Body of pancreas (tissue), 4 donors: Measurements from ENCODE around the gene SLC38A3. TPM values are rescaled to one million over a fixed set of nuclear protein-coding genes. Genes with fewer than 3 reads are reported as not detected.

Experiments used
- ATAC-seq: fragments of 150-250 bp; one replicate; pipeline ENCODE4 v1.9.1; 2016
- DNase-seq, 4 donors: peaks; one replicate each; pipeline ENCODE4 v3.0.0-alpha.2; 2019
- H3K27ac ChIP-seq, 4 donors: fragments of 200-600 bp; sonication (generic); 1 replicate in 3 of 4; 2 replicates in 1 of 4; pipeline versions ENCODE4 v1.5.1 to v1.6.1; 2016 to 2019; ENCODE audit warnings: mild to moderate bottlenecking in 1 of 4, mixed read lengths in 1 of 4, moderate library complexity in 1 of 4
- H3K27me3 ChIP-seq, 2 donors: fragments of 200-600 bp; sonication (generic); one replicate each; pipeline ENCODE4 v1.6.0; 2016; ENCODE audit warnings: mild to moderate bottlenecking in 1 of 2
- H3K36me3 ChIP-seq, 2 donors: fragments of 200-600 bp; sonication (generic); replicated peaks in 1 of 2; 2 replicates each; pipeline ENCODE4 v1.5.1; 2016; ENCODE audit warnings: low read depth in 2 of 2; ENCODE audit not compliant: insufficient read depth in 1 of 2
- H3K4me1 ChIP-seq: fragments of 200-600 bp; sonication (generic); one replicate; pipeline ENCODE4 v1.6.0; 2016
- H3K4me3 ChIP-seq, 2 donors: fragments of 200-600 bp; sonication (generic); 1 replicate in 1 of 2; 2 replicates in 1 of 2; pipeline ENCODE4 v1.5.1; 2016 to 2019
- H3K9me3 ChIP-seq, 3 donors: fragments of 200-600 bp; sonication (generic); 1 replicate in 2 of 3; 2 replicates in 1 of 3; pipeline ENCODE4 v1.5.1; 2016
- CTCF ChIP-seq, 7 experiments: fragments of 450-650 bp in 4 of 7; fragments of 200-600 bp in 3 of 7; sonication (generic) in 3 of 7; IDR thresholded peaks; one replicate each; pipeline ENCODE4 v1.5.1; 2016 to 2019; ENCODE audit warnings: antibody characterized with exemption in 7 of 7
- POLR2A ChIP-seq, 3 donors: fragments of 450-650 bp; IDR thresholded peaks; one replicate each; pipeline ENCODE4 v1.6.1; 2016; ENCODE audit warnings: antibody characterized with exemption in 3 of 3, mild to moderate bottlenecking in 2 of 3
- WGBS, 2 donors: methylation state at CpG; one replicate each; pipeline ENCODE4 v1.1.5; 2017; 5-methylcytosine and 5-hydroxymethylcytosine counted together
- intact Hi-C: fragments of 100-400 bp; cut with DNase I; formaldehyde crosslinking; loops from one replicate; pipeline ENCODE4 v1.15.1; 2023
- total RNA-seq, 2 donors: library from RNA; depleted of rRNA; stranded (reverse); fragments of >200 nt; gene quantifications; one replicate each; pipeline ENCODE4 v1.1.0, GENCODE V29; 2016

The SLC38A3 gene
- total RNA-seq, 2 donors from 2014 or later, result 4.6 to 48.0 TPM

- Histone ChIP-seq H3K36me3 (peaks cover 4 to 16% of the 10 kb centered on the region in 2 donors), H3K4me3 (no peak overlapping the region), H3K27ac (peak overlapping the region in 3 of 4 donors; percentile 17 to 68 (median 60)), H3K4me1 (peaks cover 14% of the 10 kb centered on the region), H3K27me3 (no peaks in the 10 kb centered on the region), H3K9me3 (no peaks in the 10 kb centered on the region)
- ATAC-seq (no peak), DNase-seq (peak in 1 of 4 donors; percentile 71)
- WGBS, 2 donors, result 80 to 84% methylated on average over 8 of the region's 8 CpGs
- TF ChIP-seq CTCF (IDR thresholded peaks at IDR 0.05) (no peak), POLR2A (IDR thresholded peaks at IDR 0.05) (no peak)
- intact Hi-C loops, result no loop called here
Measured at GRCh38 chr3:50254577-50255250, 49.6 kb downstream of the SLC38A3 start.

- DNase-seq, result no peak
- intact Hi-C loops, result no loop called here
- no peak for ATAC-seq
- no peaks in the 10 kb centered on the region for H3K9me3 ChIP-seq
- peaks cover 4 to 16% of the 10 kb centered on the region in 2 donors for H3K36me3 ChIP-seq
- no peak overlapping the region for H3K4me3 ChIP-seq
- H3K27ac ChIP-seq, result peak overlapping the region in 2 of 4 donors; percentile 60 to 68
- peaks cover 16% of the 10 kb centered on the region for H3K4me1 ChIP-seq
- H3K27me3 ChIP-seq, result no peaks in the 10 kb centered on the region
- TF ChIP-seq CTCF (IDR thresholded peaks at IDR 0.05), result no peak
- TF ChIP-seq POLR2A (IDR thresholded peaks at IDR 0.05), result no peak
- WGBS, 2 donors, result 90 to 95% methylated on average over 7 to 9 of the region's 9 CpGs
Measured at GRCh38 chr3:50255251-50255615, 50.2 kb downstream of the SLC38A3 start.

- ATAC-seq (no peak), DNase-seq (peak in 2 of 4 donors; percentile 56 to 69)
- Histone ChIP-seq H3K27ac (no peak overlapping the region), H3K4me1 (peaks cover 24% of the 10 kb centered on the region), H3K36me3 (peaks cover 4 to 16% of the 10 kb centered on the region in 2 donors), H3K4me3 (no peak overlapping the region), H3K27me3 (no peaks in the 10 kb centered on the region), H3K9me3 (no peaks in the 10 kb centered on the region)
- intact Hi-C loops, result no loop called here
- TF ChIP-seq CTCF (IDR thresholded peaks at IDR 0.05) (peak in 6 of 7 experiments; percentile 13 to 52 (median 39)), POLR2A (IDR thresholded peaks at IDR 0.05) (no peak)
- 90 to 94% methylated on average over 19 to 20 of the region's 20 CpGs for WGBS, 2 donors
Measured at GRCh38 chr3:50256978-50257890, 52.2 kb downstream of the SLC38A3 start.

GRCh38 chr3:50258029-50258680, 53.1 kb downstream of the SLC38A3 start:
- H3K4me3 ChIP-seq, result no peak overlapping the region
- intact Hi-C loops, result no loop called here
- H3K27me3 ChIP-seq, result no peaks in the 10 kb centered on the region
- 86 to 87% methylated on average over 15 to 17 of the region's 17 CpGs for WGBS, 2 donors
- H3K36me3 ChIP-seq, result peaks cover 4 to 14% of the 10 kb centered on the region in 2 donors
- no peaks in the 10 kb centered on the region for H3K9me3 ChIP-seq
- H3K27ac ChIP-seq, result no peak overlapping the region
- no peak for DNase-seq
- H3K4me1 ChIP-seq, result peaks cover 24% of the 10 kb centered on the region
- no peak for ATAC-seq
- TF ChIP-seq CTCF (IDR thresholded peaks at IDR 0.05), result no peak
- TF ChIP-seq POLR2A (IDR thresholded peaks at IDR 0.05), result no peak
